Loucy (cell line): ENCODE measurements around the gene HBS1L.

ENCODE experiments used
- H2AFZ ChIP-seq: fragments of 200-600 bp; sonication (generic); 2 replicates; pipeline ENCODE4 v1.6.0; 2016; ENCODE audit warnings: antibody characterized with exemption, mild to moderate bottlenecking, low read length, moderate library complexity
- H3F3A ChIP-seq: fragments of 200-600 bp; 2 replicates; pipeline ENCODE4 v1.6.0; 2016; ENCODE audit warnings: antibody characterized with exemption, low read depth, mild to moderate bottlenecking
- H3K27me3 ChIP-seq: fragments of 200-600 bp; sonication (generic); 2 replicates; pipeline ENCODE4 v1.6.1; 2014; ENCODE audit warnings: low read length, mild to moderate bottlenecking; ENCODE audit not compliant: insufficient read depth, poor library complexity, severe bottlenecking
- H3K36me3 ChIP-seq: fragments of 200-600 bp; sonication (generic); 2 replicates; pipeline ENCODE4 v1.6.1; 2016; ENCODE audit warnings: low read length; ENCODE audit not compliant: insufficient read depth
- H3K4me1 ChIP-seq: fragments of 200-600 bp; sonication (generic); 2 replicates; pipeline ENCODE4 v1.5.1; 2014; ENCODE audit warnings: low read length, mild to moderate bottlenecking; ENCODE audit not compliant: insufficient read depth, poor library complexity, severe bottlenecking
- H3K4me2 ChIP-seq: fragments of 200-600 bp; sonication (generic); 2 replicates; pipeline ENCODE4 v1.6.0; 2014; ENCODE audit warnings: antibody characterized with exemption, low read length, low read depth, mild to moderate bottlenecking; ENCODE audit not compliant: poor library complexity, severe bottlenecking
- H3K4me3 ChIP-seq: fragments of 200-600 bp; sonication (generic); 2 replicates; pipeline ENCODE4 v1.5.1; 2014; ENCODE audit warnings: low read length, mild to moderate bottlenecking, mixed read lengths; ENCODE audit not compliant: poor library complexity, severe bottlenecking
- H3K79me2 ChIP-seq: fragments of 200-600 bp; sonication (generic); 2 replicates; pipeline ENCODE4 v1.6.1; 2014; ENCODE audit warnings: low read length; ENCODE audit not compliant: insufficient read depth
- H3K9ac ChIP-seq: fragments of 200-600 bp; sonication (generic); 2 replicates; pipeline ENCODE4 v1.6.0; 2014; ENCODE audit warnings: mild to moderate bottlenecking, low read depth, low read length, moderate library complexity; ENCODE audit not compliant: poor library complexity, severe bottlenecking
- H3K9me2 ChIP-seq: fragments of 200-600 bp; sonication (generic); replicated peaks from 2 replicates; pipeline ENCODE4 v1.6.1; 2016; ENCODE audit warnings: low read depth, low read length, mixed read lengths
- H3K9me3 ChIP-seq: fragments of 200-600 bp; sonication (generic); 2 replicates; pipeline ENCODE4 v1.6.1; 2014; ENCODE audit warnings: mild to moderate bottlenecking, antibody characterized with exemption, low read length, low read depth; ENCODE audit not compliant: insufficient read depth
- H4K20me1 ChIP-seq: fragments of 200-600 bp; sonication (generic); 2 replicates; pipeline ENCODE4 v1.6.0; 2014; ENCODE audit warnings: antibody characterized with exemption, low read length, mild to moderate bottlenecking; ENCODE audit not compliant: insufficient read depth, poor library complexity, severe bottlenecking
- CTCF ChIP-seq: fragments of 200-600 bp; sonication (generic); conservative IDR thresholded peaks from 2 replicates; pipeline ENCODE4 v1.5.1; 2014; ENCODE audit warnings: mild to moderate bottlenecking, antibody characterized with exemption, low read length
- EZH2phosphoT487 ChIP-seq: fragments of 200-600 bp; IDR thresholded peaks from 2 replicates; pipeline ENCODE4 v1.6.1; 2018; ENCODE audit warnings: antibody characterized with exemption, mild to moderate bottlenecking, moderate library complexity, borderline replicate concordance

Gene HBS1L

GRCh38 chr6:135038335-135038734 is 16.3 kb downstream of the HBS1L start:
- Histone ChIP-seq H3K9ac (no peak overlapping the region), H3K4me3 (no peak overlapping the region), H3K9me3 (no peaks in the 10 kb centered on the region), H3K4me1 (peaks cover 10% of the 10 kb centered on the region), H3K4me2 (no peak overlapping the region), H3K9me2 (no peaks in the 10 kb centered on the region), H3F3A (no peaks in the 10 kb centered on the region; the same call in 1 of the 2 replicates), H2AFZ (no peak overlapping the region), H3K79me2 (peaks cover 69% of the 10 kb centered on the region), H4K20me1 (peaks cover 15% of the 10 kb centered on the region), H3K36me3 (peaks cover 80% of the 10 kb centered on the region), H3K27me3 (no peaks in the 10 kb centered on the region)
- TF ChIP-seq CTCF: no peak
- no peak for TF ChIP-seq EZH2phosphoT487

GRCh38 chr6:135037541-135037940 is 17.1 kb downstream of the HBS1L start:
- no peaks in the 10 kb centered on the region; the same call in 1 of the 2 replicates for H3F3A ChIP-seq
- no peak for TF ChIP-seq CTCF
- no peak for TF ChIP-seq EZH2phosphoT487
- H3K4me3 ChIP-seq: no peak overlapping the region
- H3K79me2 ChIP-seq: peaks cover 67% of the 10 kb centered on the region
- peaks cover 5% of the 10 kb centered on the region for H3K4me1 ChIP-seq
- H3K9me2 ChIP-seq: no peaks in the 10 kb centered on the region
- no peak overlapping the region for H3K9ac ChIP-seq
- no peak overlapping the region for H3K4me2 ChIP-seq
- no peaks in the 10 kb centered on the region for H3K9me3 ChIP-seq
- no peak overlapping the region for H2AFZ ChIP-seq
- H3K36me3 ChIP-seq: peaks cover 82% of the 10 kb centered on the region
- no peaks in the 10 kb centered on the region for H3K27me3 ChIP-seq
- H4K20me1 ChIP-seq: peaks cover 7% of the 10 kb centered on the region

- no peaks in the 10 kb centered on the region for H3K9me3 ChIP-seq
- H3K79me2 ChIP-seq: peaks cover 63% of the 10 kb centered on the region
- H3K36me3 ChIP-seq: peaks cover 84% of the 10 kb centered on the region
Measured at GRCh38 chr6:135036731-135037420, 17.7 kb downstream of the HBS1L start.

More at GRCh38 chr6:135036731-135037420, 17.7 kb downstream of the HBS1L start:
- H4K20me1 ChIP-seq: no peaks in the 10 kb centered on the region
- no peaks in the 10 kb centered on the region for H3K27me3 ChIP-seq
- no peak overlapping the region for H2AFZ ChIP-seq
- TF ChIP-seq CTCF (no peak), EZH2phosphoT487 (no peak)
- H3K4me2 ChIP-seq: no peak overlapping the region
- no peak overlapping the region for H3K9ac ChIP-seq
- no peaks in the 10 kb centered on the region; the same call in 1 of the 2 replicates for H3F3A ChIP-seq
- H3K4me3 ChIP-seq: no peak overlapping the region
- peaks cover 5% of the 10 kb centered on the region for H3K4me1 ChIP-seq
- no peaks in the 10 kb centered on the region for H3K9me2 ChIP-seq
